Hematopoietic multipotent progenitor cell treated with erythropoietin and hydrocortisone succinate and interleukin-3 and kit ligand, for 17 days (in vitro differentiated cells): Measurements from ENCODE around the gene VPS41.

ENCODE experiments used
- DNase-seq: peaks from one replicate; pipeline ENCODE4 v3.0.0-alpha.2; 2015; ENCODE audit warnings: low spot score

VPS41 gene

GRCh38 chr7:38801786-38802185 lies 107.2 kb downstream of the VPS41 start:
- no peak for DNase-seq

- no peak for DNase-seq
Measured at GRCh38 chr7:38798552-38799267, 110.3 kb downstream of the VPS41 start.

DNA sequence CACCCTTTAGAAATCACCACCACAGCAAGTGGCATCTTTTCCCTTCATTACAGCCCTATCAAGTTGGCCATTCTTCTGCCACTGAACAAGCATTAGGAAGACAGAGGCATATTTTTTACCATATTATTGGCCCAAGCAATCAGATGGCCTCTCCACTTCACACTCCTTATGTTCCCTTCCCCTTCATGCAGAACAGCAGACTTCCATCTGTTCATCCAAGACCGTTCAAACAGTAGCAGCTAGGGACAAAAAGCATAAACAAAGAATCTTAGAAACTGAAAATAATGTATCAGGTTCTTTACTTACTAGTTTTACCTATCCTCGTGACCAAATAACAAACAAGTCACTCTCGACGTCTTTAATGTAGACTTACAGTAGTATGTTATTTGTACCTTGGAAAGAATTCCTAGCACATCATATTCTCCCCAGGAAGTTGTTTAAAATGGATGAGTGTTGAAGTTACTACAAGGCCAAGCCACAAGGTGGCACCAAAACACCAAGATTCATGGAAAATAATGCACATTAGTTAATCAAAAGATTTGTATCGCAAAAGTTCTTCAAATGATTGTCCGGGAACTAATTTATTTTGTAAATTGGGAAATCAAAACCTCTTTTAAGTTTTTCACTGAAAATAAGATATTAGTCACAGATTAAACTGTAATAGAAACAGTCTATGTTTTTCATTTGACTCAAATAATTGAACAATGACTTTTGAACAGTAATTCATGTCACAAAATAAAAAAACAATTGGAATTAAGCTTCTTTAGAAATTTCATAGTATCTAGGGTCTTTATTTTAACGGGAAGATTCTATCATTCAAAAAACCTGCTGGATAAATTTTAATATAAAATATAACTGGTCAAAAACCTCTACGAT lies 112.1 kb downstream of the VPS41 start:
- peak; percentile 77 for DNase-seq

DNA sequence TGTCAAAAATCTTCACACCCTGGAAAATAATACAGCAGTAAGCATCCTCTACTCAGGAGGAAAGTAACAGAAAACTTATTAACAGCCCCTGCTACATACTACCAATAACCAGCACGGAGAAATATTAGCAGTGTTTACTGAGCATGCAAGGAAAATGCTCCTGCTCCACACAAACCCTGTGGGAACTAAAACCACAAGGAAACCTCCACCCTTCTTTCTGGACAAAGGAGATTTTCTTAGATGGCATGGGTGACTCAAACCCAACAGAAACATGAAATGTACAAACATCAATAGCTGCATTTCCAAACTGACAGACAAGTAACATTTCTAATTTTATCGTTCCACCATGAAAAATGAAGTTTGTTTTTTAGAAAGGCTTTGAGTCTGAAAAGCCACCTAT lies 113.4 kb downstream of the VPS41 start:
- no peak for DNase-seq

- no peak for DNase-seq
Measured at GRCh38 chr7:38781991-38782390, 127.0 kb downstream of the VPS41 start.

- no peak for DNase-seq
Measured at GRCh38 chr7:38777609-38778008, 131.4 kb downstream of the VPS41 start.

GRCh38 chr7:38775506-38776175 lies 133.3 kb downstream of the VPS41 start:
- no peak for DNase-seq

GRCh38 chr7:38773430-38773829 lies 135.6 kb downstream of the VPS41 start:
- DNase-seq = no peak

GRCh38 chr7:38760226-38760625 lies 148.8 kb downstream of the VPS41 start:
- DNase-seq = no peak

DNA sequence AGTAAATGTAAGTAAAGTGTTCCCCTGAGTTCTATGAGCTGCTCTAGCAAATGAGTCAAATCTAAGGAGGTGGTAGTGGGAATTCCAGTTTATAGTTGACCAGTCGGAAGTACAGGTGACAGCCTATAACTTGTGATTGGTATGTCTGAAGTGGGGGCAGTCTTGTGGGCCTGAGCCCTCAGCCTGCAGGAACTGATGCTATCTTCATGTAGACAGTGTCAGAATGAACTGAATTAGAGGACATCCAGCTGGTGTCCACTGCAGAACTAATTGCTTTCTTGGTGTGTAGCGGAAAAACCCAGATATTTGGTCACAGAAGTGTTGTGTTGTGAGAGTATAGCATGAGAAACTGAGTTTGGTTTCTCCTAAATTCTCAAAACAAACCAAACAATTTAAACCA lies 150.0 kb downstream of the VPS41 start:
- DNase-seq = no peak

DNA sequence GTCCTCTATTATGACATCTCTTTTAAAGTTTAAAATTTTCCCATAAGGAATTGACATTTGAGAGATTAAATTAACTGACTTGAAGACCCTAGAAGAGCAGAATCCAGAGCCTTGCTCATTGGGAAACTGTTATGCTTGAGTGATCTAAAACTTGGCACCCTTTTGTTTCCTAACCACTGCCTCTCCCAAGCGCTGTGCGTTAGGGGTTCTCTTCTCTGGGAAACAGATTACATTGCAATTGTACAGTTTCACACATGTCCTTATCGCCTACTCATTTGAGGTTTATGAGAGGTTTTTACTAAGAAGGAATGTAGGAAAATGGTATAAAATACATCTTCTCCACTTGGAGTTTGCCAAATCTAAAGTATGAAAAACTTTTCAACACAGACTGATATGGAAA lies 151.1 kb downstream of the VPS41 start:
- no peak for DNase-seq

DNA sequence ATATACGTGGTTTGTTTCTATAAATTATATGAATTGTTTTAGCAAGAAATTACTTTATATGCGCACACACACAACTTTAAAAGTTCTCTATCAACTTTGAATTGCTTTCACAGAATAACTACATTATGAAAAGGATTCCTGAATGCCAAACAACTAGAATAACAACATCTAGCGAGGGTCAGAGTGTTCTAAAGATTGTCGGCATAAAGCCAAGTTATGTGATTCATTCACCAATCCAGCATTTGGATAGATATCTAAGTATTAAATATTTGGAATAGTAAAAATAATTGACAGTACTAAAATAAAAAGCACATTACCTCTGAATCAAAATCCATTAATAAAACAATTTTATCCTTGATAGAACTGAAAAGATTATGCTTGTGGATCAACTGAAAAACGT lies 152.5 kb downstream of the VPS41 start:
- DNase-seq = no peak

DNA sequence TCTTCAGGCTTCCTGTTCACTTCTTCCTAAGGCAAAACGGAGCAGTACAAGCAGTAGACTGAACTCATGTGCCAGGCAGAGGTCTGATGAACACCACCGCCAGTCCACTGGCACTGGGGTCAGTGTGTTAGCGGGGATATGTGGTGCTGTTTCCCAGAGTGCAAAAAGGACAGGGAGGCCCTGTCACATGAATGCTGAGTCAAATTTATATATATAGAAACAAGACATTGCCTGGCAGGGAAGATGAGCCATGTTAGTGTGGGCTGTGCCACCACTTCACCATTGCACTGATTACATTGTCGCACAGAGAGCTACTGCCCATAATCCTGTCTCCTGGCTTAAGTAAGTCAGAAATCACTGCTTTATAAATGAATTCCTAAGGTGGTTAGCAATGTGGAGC lies 155.6 kb downstream of the VPS41 start:
- DNase-seq = no peak

GRCh38 chr7:38751416-38751815 lies 157.6 kb downstream of the VPS41 start:
- no peak for DNase-seq

- no peak for DNase-seq
Measured at GRCh38 chr7:38748056-38748610, 160.9 kb downstream of the VPS41 start.

DNA sequence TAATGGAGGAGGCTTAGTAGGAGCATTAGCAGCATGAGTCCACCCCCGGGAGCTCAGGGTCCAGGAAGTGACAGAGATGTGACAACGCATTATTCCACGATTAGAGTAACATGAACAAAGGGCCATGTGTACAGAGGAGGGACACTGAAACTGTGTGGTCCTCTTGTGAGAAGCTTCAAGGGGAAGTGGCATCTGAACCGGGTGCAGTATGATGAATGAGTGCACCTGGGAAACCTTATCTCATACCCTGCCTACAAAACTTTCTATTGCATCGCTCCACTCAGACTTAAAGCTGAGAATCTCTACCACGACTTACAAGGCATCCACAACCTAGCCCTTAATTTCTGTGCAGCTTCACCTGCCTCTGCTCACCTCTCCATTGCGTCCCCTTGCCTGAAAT lies 162.6 kb downstream of the VPS41 start:
- DNase-seq = no peak

GRCh38 chr7:38744746-38745145 lies 164.2 kb downstream of the VPS41 start:
- DNase-seq = no peak

GRCh38 chr7:38743899-38744298 lies 165.1 kb downstream of the VPS41 start:
- no peak for DNase-seq

- DNase-seq = no peak
Measured at GRCh38 chr7:38740041-38740440, 168.9 kb downstream of the VPS41 start.

DNA sequence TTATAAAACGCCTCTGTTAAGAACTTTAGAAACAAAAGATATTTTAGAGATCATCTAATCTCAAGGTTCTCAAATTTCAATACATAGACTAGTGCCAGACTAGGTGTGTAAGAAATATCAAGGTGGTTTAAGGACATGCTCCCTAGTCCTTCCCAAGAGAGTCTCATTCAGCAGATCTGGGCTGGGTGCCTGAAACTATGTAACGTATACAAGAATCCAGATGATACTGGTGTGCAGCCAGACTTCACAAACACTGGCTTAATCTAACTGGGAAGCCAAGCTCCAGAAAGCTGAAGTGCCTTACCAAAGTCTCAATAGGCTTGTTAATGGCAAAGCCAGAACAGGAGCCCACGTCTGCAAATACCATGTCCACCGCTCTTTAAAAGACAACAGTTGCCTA lies 172.9 kb downstream of the VPS41 start:
- DNase-seq = no peak

GRCh38 chr7:38731215-38731614 lies 177.8 kb downstream of the VPS41 start:
- DNase-seq = no peak

- DNase-seq = no peak
Measured at GRCh38 chr7:38728145-38728544, 180.8 kb downstream of the VPS41 start.
